IMR-90 (cell line): ENCODE measurements around the gene CISTR. TPM values are rescaled to one million over a fixed set of nuclear protein-coding genes. Genes with fewer than 3 reads are reported as not detected.

Experiments
- ATAC-seq: fragments of 200-7000 bp; cut with Tn5 transposase; 2 replicates; pipeline ENCODE4 v1.9.1; 2020; ENCODE audit warnings: low read depth, mild to moderate bottlenecking, moderate library complexity
- BruUV-seq: library from RNA; stranded (reverse); fragments of 400-500 nt; replicated peaks from 2 replicates; lab custom pipeline; 2021; lab: Mats Ljungman, UMichigan
- CTCF ChIA-PET: fragments of 300-600 bp; formaldehyde crosslinking; extraction: SDS; loops from one replicate; lab custom pipeline; 2021; ENCODE audit warnings: antibody characterized with exemption; lab: Yijun Ruan, JAX
- POLR2A ChIA-PET: fragments of 300-600 bp; sonication (Branson Sonifier 250); formaldehyde crosslinking; loops from one replicate; lab custom pipeline; 2022; ENCODE audit warnings: antibody characterized with exemption; ENCODE audit not compliant: unreplicated experiment; lab: Charles Lee
- DNase-seq: peaks from one replicate; pipeline ENCODE4 v3.0.0; 2013
- H2AFZ ChIP-seq: replicated peaks from 2 replicates; pipeline ENCODE3; 2013; ENCODE audit warnings: low read length, mild to moderate bottlenecking; ENCODE audit not compliant: poor library complexity
- H2AK5ac ChIP-seq: 2 replicates; pipeline ENCODE4 v1.6.1; 2013; ENCODE audit warnings: low read depth, low read length, inconsistent platforms
- H2AK9ac ChIP-seq: replicated peaks from 2 replicates; pipeline ENCODE3; 2013; ENCODE audit warnings: mild to moderate bottlenecking, low read depth, low read length, moderate library complexity; ENCODE audit not compliant: poor library complexity
- H2BK120ac ChIP-seq: 2 replicates; pipeline ENCODE4 v1.6.1; 2013; ENCODE audit warnings: low read depth, low read length, inconsistent platforms
- H2BK15ac ChIP-seq: 3 replicates; pipeline ENCODE4 v1.6.1; 2013; ENCODE audit warnings: low read depth, low read length, inconsistent platforms
- H2BK20ac ChIP-seq: 2 replicates; pipeline ENCODE4 v1.6.1; 2013; ENCODE audit warnings: low read depth, mild to moderate bottlenecking, inconsistent platforms, low read length, moderate library complexity
- H2BK5ac ChIP-seq: 2 replicates; pipeline ENCODE4 v1.6.1; 2013; ENCODE audit warnings: mild to moderate bottlenecking, low read depth, low read length, inconsistent platforms; ENCODE audit not compliant: poor library complexity, severe bottlenecking
- H3K14ac ChIP-seq: replicated peaks from 2 replicates; pipeline ENCODE4 v1.6.1; 2013; ENCODE audit warnings: low read depth, low read length, inconsistent platforms
- H3K18ac ChIP-seq: 2 replicates; pipeline ENCODE4 v1.6.1; 2013; ENCODE audit warnings: low read depth, low read length, control low read depth
- H3K23ac ChIP-seq: 2 replicates; pipeline ENCODE4 v1.6.1; 2013; ENCODE audit warnings: low read depth, low read length, inconsistent platforms
- H3K27ac ChIP-seq: 2 replicates; pipeline ENCODE4 v1.5.1; 2013; ENCODE audit warnings: mild to moderate bottlenecking, control low read depth, low read length; ENCODE audit not compliant: insufficient read depth
- H3K27me3 ChIP-seq: 2 replicates; pipeline ENCODE4 v1.6.1; 2013; ENCODE audit warnings: low read length; ENCODE audit not compliant: control insufficient read depth, insufficient read depth
- H3K36me3 ChIP-seq: 2 replicates; pipeline ENCODE4 v1.6.1; 2013; ENCODE audit warnings: low read length, mixed read lengths; ENCODE audit not compliant: control insufficient read depth, insufficient read depth
- H3K4ac ChIP-seq: 2 replicates; pipeline ENCODE4 v1.6.1; 2013; ENCODE audit warnings: low read depth, low read length, inconsistent platforms
- H3K4me1 ChIP-seq: 2 replicates; pipeline ENCODE4 v1.6.1; 2013; ENCODE audit warnings: low read length, mixed read lengths; ENCODE audit not compliant: control insufficient read depth, insufficient read depth
- H3K4me2 ChIP-seq: 2 replicates; pipeline ENCODE4 v1.6.1; 2013; ENCODE audit warnings: low read depth, mild to moderate bottlenecking, control low read depth, low read length, moderate library complexity
- H3K4me3 ChIP-seq: 2 replicates; pipeline ENCODE4 v1.5.1; 2013; ENCODE audit warnings: low read depth, mild to moderate bottlenecking, control low read depth, low read length, moderate library complexity; ENCODE audit not compliant: insufficient read depth
- H3K56ac ChIP-seq: 2 replicates; pipeline ENCODE4 v1.6.1; 2013; ENCODE audit warnings: low read length, inconsistent platforms; ENCODE audit not compliant: insufficient read depth; ENCODE audit errors: extremely low read depth
- H3K79me1 ChIP-seq, 2 experiments: 2 replicates each; pipeline ENCODE4 v1.6.1; 2013; ENCODE audit warnings: low read length in 2 of 2, inconsistent platforms in 1 of 2, low read depth in 1 of 2
- H3K9ac ChIP-seq: 2 replicates; pipeline ENCODE4 v1.6.1; 2013; ENCODE audit warnings: low read depth, low read length, control low read depth
- H3K9me1 ChIP-seq: 2 replicates; pipeline ENCODE4 v1.6.1; 2013; ENCODE audit warnings: low read length, inconsistent platforms; ENCODE audit not compliant: insufficient read depth
- H3K9me3 ChIP-seq: 2 replicates; pipeline ENCODE4 v1.6.1; 2013; ENCODE audit warnings: low read length; ENCODE audit not compliant: control insufficient read depth, insufficient read depth
- H4K20me1 ChIP-seq: 2 replicates; pipeline ENCODE4 v1.6.1; 2013; ENCODE audit warnings: low read length, inconsistent platforms; ENCODE audit not compliant: insufficient read depth
- H4K5ac ChIP-seq: 2 replicates; pipeline ENCODE4 v1.6.1; 2013; ENCODE audit warnings: mild to moderate bottlenecking, low read depth, low read length, control low read depth
- H4K8ac ChIP-seq, 2 experiments: 2 replicates each; pipeline ENCODE4 v1.6.1; 2013; ENCODE audit warnings: low read depth in 2 of 2, low read length in 2 of 2, control low read depth in 1 of 2, inconsistent platforms in 1 of 2
- H4K91ac ChIP-seq: 2 replicates; pipeline ENCODE4 v1.6.1; 2013; ENCODE audit warnings: low read depth, low read length, inconsistent platforms; ENCODE audit not compliant: insufficient read depth
- CHD1 ChIP-seq: IDR thresholded peaks from 2 replicates; pipeline ENCODE4 v1.6.1; 2012; ENCODE audit warnings: low read depth, low read length, improper control_type of control experiment
- CTCF ChIP-seq: conservative IDR thresholded peaks from 2 replicates; pipeline ENCODE4 v1.5.1; 2012; ENCODE audit warnings: mild to moderate bottlenecking, low read depth, low read length, improper control_type of control experiment
- ELK1 ChIP-seq: fragments of 150-350 bp; IDR thresholded peaks from 2 replicates; pipeline ENCODE4 v1.6.1; 2016; ENCODE audit warnings: low read depth, mild to moderate bottlenecking, low read length, moderate library complexity, borderline replicate concordance
- MAFK ChIP-seq: IDR thresholded peaks from 2 replicates; pipeline ENCODE4 v1.6.1; 2012; ENCODE audit warnings: low read depth, low read length, improper control_type of control experiment
- MAZ ChIP-seq: IDR thresholded peaks from 2 replicates; pipeline ENCODE4 v1.6.1; 2012; ENCODE audit warnings: low read depth, mild to moderate bottlenecking, low read length, improper control_type of control experiment, moderate library complexity, borderline replicate concordance
- MXI1 ChIP-seq: IDR thresholded peaks from 2 replicates; pipeline ENCODE4 v1.6.1; 2012; ENCODE audit warnings: low read depth, mild to moderate bottlenecking, low read length, moderate library complexity, borderline replicate concordance
- RCOR1 ChIP-seq: IDR thresholded peaks from 2 replicates; pipeline ENCODE4 v1.6.1; 2012; ENCODE audit warnings: mild to moderate bottlenecking, low read length, improper control_type of control experiment; ENCODE audit not compliant: insufficient replicate concordance
- RFX5 ChIP-seq: IDR thresholded peaks from 2 replicates; pipeline ENCODE4 v1.8.0; 2012; ENCODE audit warnings: low read depth, mild to moderate bottlenecking, low read length, moderate library complexity
- SMC3 ChIP-seq: fragments of 150-350 bp; IDR thresholded peaks from 2 replicates; pipeline ENCODE4 v1.6.1; 2016; ENCODE audit warnings: low read depth, mild to moderate bottlenecking, antibody characterized with exemption, low read length, moderate library complexity
- WGBS, 2 experiments: methylation state at CpG; one replicate each; pipeline versions ENCODE4 v1.1.5 to v1.1.7; 2013; ENCODE audit warnings: missing lambda C conversion rate in 2 of 2; ENCODE audit not compliant: insufficient read length in 1 of 2; ENCODE audit errors: extremely low coverage in 2 of 2; 5-methylcytosine and 5-hydroxymethylcytosine counted together
- dilution Hi-C: fragments of 300-500 bp; cut with HindIII; formaldehyde crosslinking; loops from one replicate; pipeline ENCODE4 v1.14.3; 2018; ENCODE audit warnings: low sequenced_read_pairs; ENCODE audit not compliant: unreplicated experiment
- in situ Hi-C: fragments of 300-500 bp; cut with MboI; formaldehyde crosslinking; loops from 3 replicates; pipeline ENCODE4 v1.14.3; 2019; ENCODE audit warnings: low sequenced_read_pairs, inconsistent platforms, mixed read lengths
- intact Hi-C: fragments of 100-400 bp; cut with micrococcal nuclease; formaldehyde crosslinking; loops from 2 replicates; pipeline ENCODE4 v1.10.0; 2022
- polyA plus RNA-seq, 3 experiments: library from polyadenylated mRNA; depleted of rRNA; stranded (reverse); fragments of >200 nt; gene quantifications; 2 replicates each; pipeline ENCODE4 v1.2.3, GENCODE V29; 2012; ENCODE audit warnings: low replicate concordance in 1 of 3
- total RNA-seq: library from RNA; depleted of rRNA; stranded (reverse); fragments of >200 nt; gene quantifications from 2 replicates; pipeline ENCODE4 v1.2.3, GENCODE V29; 2012

Gene CISTR
- total and polyA plus RNA-seq, 2 of the 4 experiments (the other 2 are of a cell fraction), result not detected

GRCh38 chr12:53748072-53748840 is 3.5 kb downstream of the CISTR start:
- Histone ChIP-seq H3K27ac (no peak overlapping the region), H3K4ac (no peak overlapping the region), H3K9ac (no peak overlapping the region), H2BK5ac (no peak overlapping the region), H4K8ac (no peak overlapping the region), H3K4me1 (peaks cover 4% of the 10 kb centered on the region; the same call in 1 of the 2 replicates), H3K27me3 (peaks cover 77% of the 10 kb centered on the region), H2BK120ac (no peak overlapping the region), H3K79me1 (no peaks in the 10 kb centered on the region), H3K4me2 (no peak overlapping the region), H2AFZ (peak overlapping the region; percentile 36), H4K91ac (no peak overlapping the region), H4K20me1 (no peaks in the 10 kb centered on the region), H3K56ac (no peak overlapping the region), H4K5ac (no peak overlapping the region), H2BK15ac (no peak overlapping the region), H3K18ac (no peak overlapping the region), H2AK9ac (no peak overlapping the region), H3K4me3 (no peak overlapping the region), H2AK5ac (no peak overlapping the region), H3K9me3 (peaks cover 2% of the 10 kb centered on the region; the same call in 1 of the 2 replicates), H2BK20ac (no peak overlapping the region), H3K36me3 (no peaks in the 10 kb centered on the region), H3K23ac (no peak overlapping the region), H3K9me1 (no peaks in the 10 kb centered on the region), H3K14ac (no peak overlapping the region)
- intact Hi-C loops, result loop anchor here (5.0 kb wide), 1 partner anchor 464 kb away; no protein-coding TSS in a partner anchor
- DNase-seq, result no peak
- dilution Hi-C loops, result no loop called here
- no peak for ATAC-seq
- TF ChIP-seq CHD1 (no peak), CTCF (no peak), ELK1 (no peak), RFX5 (no peak), RCOR1 (no peak), MAFK (no peak), SMC3 (no peak), MAZ (no peak), MXI1 (no peak)
- no TSS peak for BruUV-seq
- 45% methylated on average over 2 of the region's 22 CpGs; no CpG with 5 or more reads in 1 of the 2 experiments for WGBS, 2 experiments
- POLR2A ChIA-PET, result no interaction called here
- in situ Hi-C loops, result loop anchor here (10.0 kb wide), 1 partner anchor 203 kb away; no protein-coding TSS in a partner anchor
- CTCF ChIA-PET, result interaction anchor here (2.0 to 5.3 kb wide), 3 partner anchors 9 to 45 kb away, joined by 11 to 48 read pairs (median 14); no protein-coding TSS in a partner anchor
